NT2/D1 (cell line): ENCODE data around the gene SMG5.

Experiments
- SUZ12 ChIP-seq: IDR thresholded peaks from 2 replicates; pipeline ENCODE4 v1.6.1; 2011; ENCODE audit not compliant: insufficient read length, insufficient read depth; ENCODE audit errors: extremely low read depth
- YY1 ChIP-seq: IDR thresholded peaks from 2 replicates; pipeline ENCODE4 v1.6.1; 2011; ENCODE audit not compliant: insufficient read length, insufficient read depth
- ZNF274 ChIP-seq: IDR thresholded peaks from 2 replicates; pipeline ENCODE4 v1.6.1; 2011; ENCODE audit warnings: mild to moderate bottlenecking, low read depth, low read length

GRCh38 chr1:156244712-156245111, 37.9 kb downstream of the SMG5 start:
- TF ChIP-seq SUZ12 (no peak), ZNF274 (no peak), YY1 (no peak)
